Measurements from ENCODE around the gene FAP.

Gene FAP

DNA sequence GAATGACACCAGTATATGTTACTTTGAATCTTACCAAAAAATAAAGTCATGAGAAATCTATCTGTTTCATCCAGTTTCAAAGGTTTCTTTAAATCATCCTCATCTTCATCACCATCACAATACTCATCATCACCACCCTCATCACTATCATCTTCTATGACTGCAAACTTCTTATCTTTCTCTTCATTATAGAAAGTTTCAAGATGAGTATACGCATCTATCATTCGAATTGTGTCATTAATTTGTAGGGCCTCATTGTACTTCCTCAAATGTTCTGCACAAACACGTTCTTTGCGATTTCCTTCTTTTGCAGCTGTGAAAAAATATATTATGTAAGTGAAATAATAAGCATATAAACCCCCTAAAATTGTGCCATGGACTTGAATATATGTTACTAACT is 34.1 kb upstream of the FAP start:
- Histone ChIP-seq H3K18ac (ENCODE audit: low read depth in 1 of 2, low read length in 2 of 2) (no peak overlapping the region), H2BK12ac (ENCODE audit: low read length in 2 of 2) (no peak overlapping the region), H3K27ac (ENCODE audit: low read length, poor library complexity, severe bottlenecking) (no peak overlapping the region), H2BK120ac (ENCODE audit: low read depth, low read length) (no peak overlapping the region), H3K14ac (ENCODE audit: low read length in 2 of 2) (no peak overlapping the region), H3K4ac (ENCODE audit: low read depth in 1 of 2, low read length in 2 of 2) (no peak overlapping the region), H3K4me3 (ENCODE audit: insufficient read depth in 1 of 2, low read depth in 1 of 2, low read length in 2 of 2) (no peak overlapping the region), H2BK5ac (ENCODE audit: low read depth, low read length, poor library complexity, severe bottlenecking) (no peak overlapping the region), H2AFZ (ENCODE audit: low read depth, low read length) (no peak overlapping the region), H2AK5ac (ENCODE audit: low read length, severe bottlenecking) (no peak overlapping the region), H3K27me3 (ENCODE audit: control insufficient read depth in 1 of 2, insufficient read depth in 1 of 2, low read length in 2 of 2) (no peaks in the 10 kb centered on the region), H3K9ac (ENCODE audit: low read length) (no peak overlapping the region), H4K8ac (ENCODE audit: low read length) (no peak overlapping the region), H3K79me1 (replicated peaks; ENCODE audit: low read length, poor library complexity, severe bottlenecking) (no peaks in the 10 kb centered on the region), H3K23ac (ENCODE audit: low read length in 2 of 2) (no peak overlapping the region), H3K9me3 (ENCODE audit: control insufficient read depth, low read length) (no peaks in the 10 kb centered on the region), H2BK15ac (ENCODE audit: low read depth, poor library complexity, severe bottlenecking) (no peak overlapping the region), H4K91ac (ENCODE audit: low read length) (no peak overlapping the region), H3K4me2 (ENCODE audit: low read length, poor library complexity, severe bottlenecking) (no peak overlapping the region), H3K36me3 (ENCODE audit: control insufficient read depth in 1 of 2, insufficient read depth in 2 of 2, low read depth in 1 of 2, low read length in 2 of 2) (peaks cover 0 to 22% of the 10 kb centered on the region in 2 experiments), H3K4me1 (ENCODE audit: control insufficient read depth, insufficient read depth, low read depth, low read length) (no peaks in the 10 kb centered on the region)
- WGBS, result 100% methylated on average over 2 of the region's 4 CpGs
- no peak for DNase-seq

DNA sequence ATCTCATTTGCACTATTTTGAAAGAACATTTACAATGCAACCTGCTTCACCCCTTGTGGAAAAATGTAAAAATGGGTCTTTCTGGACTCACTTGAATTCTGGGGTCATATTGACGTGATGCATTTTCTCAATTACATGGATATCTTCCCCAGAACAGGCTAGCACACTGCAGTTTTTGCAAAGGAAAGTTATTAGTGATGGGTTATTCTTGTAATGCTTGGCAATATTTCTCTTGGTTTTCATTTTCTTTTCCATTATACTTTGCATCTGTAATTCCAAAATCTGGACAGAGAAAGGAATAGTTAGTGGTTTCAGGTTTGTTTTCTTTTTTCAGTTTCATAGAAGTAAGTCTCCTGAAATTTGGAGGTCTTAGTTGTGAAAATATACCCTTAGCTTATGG is 24.8 kb upstream of the FAP start:
- Histone ChIP-seq H3K27me3 (ENCODE audit: control insufficient read depth in 1 of 2, insufficient read depth in 1 of 2, low read length in 2 of 2) (no peaks in the 10 kb centered on the region), H3K23ac (ENCODE audit: low read length in 2 of 2) (no peak overlapping the region), H2BK12ac (ENCODE audit: low read length in 2 of 2) (no peak overlapping the region), H2BK15ac (ENCODE audit: low read depth, poor library complexity, severe bottlenecking) (no peak overlapping the region), H3K4me3 (ENCODE audit: insufficient read depth in 1 of 2, low read depth in 1 of 2, low read length in 2 of 2) (no peak overlapping the region), H4K91ac (ENCODE audit: low read length) (no peak overlapping the region), H3K4ac (ENCODE audit: low read depth in 1 of 2, low read length in 2 of 2) (no peak overlapping the region), H3K18ac (ENCODE audit: low read depth in 1 of 2, low read length in 2 of 2) (no peak overlapping the region), H3K4me2 (ENCODE audit: low read length, poor library complexity, severe bottlenecking) (no peak overlapping the region), H2BK120ac (ENCODE audit: low read depth, low read length) (no peak overlapping the region), H2BK5ac (ENCODE audit: low read depth, low read length, poor library complexity, severe bottlenecking) (no peak overlapping the region), H3K79me1 (replicated peaks; ENCODE audit: low read length, poor library complexity, severe bottlenecking) (no peaks in the 10 kb centered on the region), H4K8ac (ENCODE audit: low read length) (no peak overlapping the region), H3K9me3 (ENCODE audit: control insufficient read depth, low read length) (no peaks in the 10 kb centered on the region), H2AFZ (ENCODE audit: low read depth, low read length) (no peak overlapping the region), H3K4me1 (ENCODE audit: control insufficient read depth, insufficient read depth, low read depth, low read length) (no peaks in the 10 kb centered on the region), H3K9ac (ENCODE audit: low read length) (no peak overlapping the region), H3K27ac (ENCODE audit: low read length, poor library complexity, severe bottlenecking) (no peak overlapping the region), H2AK5ac (ENCODE audit: low read length, severe bottlenecking) (no peak overlapping the region), H3K36me3 (ENCODE audit: control insufficient read depth in 1 of 2, insufficient read depth in 2 of 2, low read depth in 1 of 2, low read length in 2 of 2) (peaks cover 0 to 16% of the 10 kb centered on the region in 2 experiments), H3K14ac (ENCODE audit: low read length in 2 of 2) (no peak overlapping the region)
- DNase-seq, result no peak
- 86% methylated on average over 1 of the region's 1 CpG for WGBS

DNA sequence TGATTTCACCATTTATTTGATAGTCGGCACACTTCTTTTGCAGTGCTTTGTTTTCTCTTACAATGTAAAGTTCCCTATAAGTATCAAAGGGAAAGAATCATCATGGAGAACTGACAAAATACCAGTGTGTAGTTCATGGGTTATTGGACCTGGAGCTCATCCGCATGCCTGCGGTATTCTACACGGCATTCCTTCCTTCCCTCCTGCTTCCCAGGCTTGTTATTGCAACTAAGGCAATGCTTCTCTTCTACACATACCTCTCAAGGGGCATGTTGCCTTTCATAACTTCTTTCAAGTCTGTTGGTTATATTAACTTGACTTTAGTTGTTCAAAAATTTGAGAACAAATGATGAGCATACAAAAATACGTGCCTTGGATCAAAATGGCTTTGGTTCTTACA is 24.3 kb upstream of the FAP start:
- no peak overlapping the region for H2BK15ac ChIP-seq (ENCODE audit: low read depth, poor library complexity, severe bottlenecking)
- H4K8ac ChIP-seq (ENCODE audit: low read length), result no peak overlapping the region
- H3K4ac ChIP-seq (ENCODE audit: low read depth in 1 of 2, low read length in 2 of 2), result no peak overlapping the region
- no peak overlapping the region for H4K91ac ChIP-seq (ENCODE audit: low read length)
- H2BK5ac ChIP-seq (ENCODE audit: low read depth, low read length, poor library complexity, severe bottlenecking), result no peak overlapping the region
- DNase-seq, result no peak
- WGBS, result 100% methylated on average over 2 of the region's 5 CpGs
- H2AFZ ChIP-seq (ENCODE audit: low read depth, low read length), result no peak overlapping the region
- no peak overlapping the region for H2BK120ac ChIP-seq (ENCODE audit: low read depth, low read length)
- no peak overlapping the region for H2BK12ac ChIP-seq (ENCODE audit: low read length in 2 of 2)
- no peak overlapping the region for H3K4me2 ChIP-seq (ENCODE audit: low read length, poor library complexity, severe bottlenecking)
- H3K14ac ChIP-seq (ENCODE audit: low read length in 2 of 2), result no peak overlapping the region
- no peaks in the 10 kb centered on the region for H3K4me1 ChIP-seq (ENCODE audit: control insufficient read depth, insufficient read depth, low read depth, low read length)
- H3K27me3 ChIP-seq (ENCODE audit: control insufficient read depth in 1 of 2, insufficient read depth in 1 of 2, low read length in 2 of 2), result no peaks in the 10 kb centered on the region
- no peak overlapping the region for H3K9ac ChIP-seq (ENCODE audit: low read length)
- H3K9me3 ChIP-seq (ENCODE audit: control insufficient read depth, low read length), result no peaks in the 10 kb centered on the region
- H2AK5ac ChIP-seq (ENCODE audit: low read length, severe bottlenecking), result no peak overlapping the region
- H3K36me3 ChIP-seq (ENCODE audit: control insufficient read depth in 1 of 2, insufficient read depth in 2 of 2, low read depth in 1 of 2, low read length in 2 of 2), result peaks cover 0 to 14% of the 10 kb centered on the region in 2 experiments
- H3K4me3 ChIP-seq (ENCODE audit: insufficient read depth in 1 of 2, low read depth in 1 of 2, low read length in 2 of 2), result no peak overlapping the region
- no peak overlapping the region for H3K18ac ChIP-seq (ENCODE audit: low read depth in 1 of 2, low read length in 2 of 2)
- H3K79me1 ChIP-seq (replicated peaks; ENCODE audit: low read length, poor library complexity, severe bottlenecking), result no peaks in the 10 kb centered on the region
- H3K23ac ChIP-seq (ENCODE audit: low read length in 2 of 2), result no peak overlapping the region
- no peak overlapping the region for H3K27ac ChIP-seq (ENCODE audit: low read length, poor library complexity, severe bottlenecking)

DNA sequence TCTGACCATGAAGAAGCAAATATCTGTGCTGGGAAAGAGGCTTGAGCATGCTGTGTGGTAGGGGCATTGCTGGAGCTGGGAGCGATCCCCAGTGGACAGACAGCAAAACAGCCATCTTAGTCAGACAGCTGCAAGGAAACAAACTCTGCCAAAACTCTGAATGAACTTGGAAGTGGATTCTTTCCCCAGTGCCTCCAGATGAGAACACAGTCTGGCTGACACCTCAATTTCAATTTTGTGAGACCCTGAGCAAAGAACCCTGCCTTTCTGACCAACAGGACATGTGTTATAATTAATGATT is 23.2 kb upstream of the FAP start:
- no peak overlapping the region for H3K23ac ChIP-seq (ENCODE audit: low read length in 2 of 2)
- H3K4me2 ChIP-seq (ENCODE audit: low read length, poor library complexity, severe bottlenecking), result no peak overlapping the region
- H3K9ac ChIP-seq (ENCODE audit: low read length), result peak overlapping the region; percentile 48
- no peak overlapping the region for H4K8ac ChIP-seq (ENCODE audit: low read length)
- H2BK12ac ChIP-seq (ENCODE audit: low read length in 2 of 2), result no peak overlapping the region
- H3K36me3 ChIP-seq (ENCODE audit: control insufficient read depth in 1 of 2, insufficient read depth in 2 of 2, low read depth in 1 of 2, low read length in 2 of 2), result peaks cover 0 to 3% of the 10 kb centered on the region in 2 experiments
- H2AFZ ChIP-seq (ENCODE audit: low read depth, low read length), result no peak overlapping the region
- H2BK120ac ChIP-seq (ENCODE audit: low read depth, low read length), result no peak overlapping the region
- H3K79me1 ChIP-seq (replicated peaks; ENCODE audit: low read length, poor library complexity, severe bottlenecking), result no peaks in the 10 kb centered on the region
- no peak overlapping the region for H2BK15ac ChIP-seq (ENCODE audit: low read depth, poor library complexity, severe bottlenecking)
- no peak overlapping the region for H3K27ac ChIP-seq (ENCODE audit: low read length, poor library complexity, severe bottlenecking)
- DNase-seq, result no peak
- H3K4ac ChIP-seq (ENCODE audit: low read depth in 1 of 2, low read length in 2 of 2), result no peak overlapping the region
- H3K4me1 ChIP-seq (ENCODE audit: control insufficient read depth, insufficient read depth, low read depth, low read length), result peaks cover 3% of the 10 kb centered on the region
- no peak overlapping the region for H3K18ac ChIP-seq (ENCODE audit: low read depth in 1 of 2, low read length in 2 of 2)
- H3K9me3 ChIP-seq (ENCODE audit: control insufficient read depth, low read length), result no peaks in the 10 kb centered on the region
- H3K4me3 ChIP-seq (ENCODE audit: insufficient read depth in 1 of 2, low read depth in 1 of 2, low read length in 2 of 2), result no peak overlapping the region
- no peak overlapping the region for H3K14ac ChIP-seq (ENCODE audit: low read length in 2 of 2)
- no peak overlapping the region for H4K91ac ChIP-seq (ENCODE audit: low read length)
- no peak overlapping the region for H2BK5ac ChIP-seq (ENCODE audit: low read depth, low read length, poor library complexity, severe bottlenecking)
- H2AK5ac ChIP-seq (ENCODE audit: low read length, severe bottlenecking), result no peak overlapping the region
- 100% methylated on average over 1 of the region's 1 CpG for WGBS
- H3K27me3 ChIP-seq (ENCODE audit: control insufficient read depth in 1 of 2, insufficient read depth in 1 of 2, low read length in 2 of 2), result no peaks in the 10 kb centered on the region
